CD4-positive, alpha-beta T cell treated with Interleukin-1 beta for 1 hour (primary cell): ENCODE data around the gene TCF12.
"Not testable (repeated sequence)": the region's sequence is repeated elsewhere in the genome, so short reads cannot be mapped to it uniquely, and the experiment has no call there.

Experiments
- DNase-seq, 2 donors: peaks; one replicate each; pipeline ENCODE4 v3.0.0-alpha.2; 2020 to 2022

TCF12 gene

GRCh38 chr15:56980473-56980872 is 62.0 kb downstream of the TCF12 start:
- no peak for DNase-seq

- no peak for DNase-seq
These were observed 62.7 kb downstream of the TCF12 start for GRCh38 chr15:56981160-56981559.

GRCh38 chr15:56982987-56983386 is 64.5 kb downstream of the TCF12 start:
- no peak for DNase-seq

- no peak for DNase-seq
These were observed 66.4 kb downstream of the TCF12 start for GRCh38 chr15:56984681-56985481.

- DNase-seq: no peak
These were observed 67.4 kb downstream of the TCF12 start for GRCh38 chr15:56985856-56986255.

GRCh38 chr15:56987286-56987685 is 68.8 kb downstream of the TCF12 start:
- no peak for DNase-seq

- DNase-seq: no peak
These were observed 69.8 kb downstream of the TCF12 start for GRCh38 chr15:56988219-56988618.

- no peak for DNase-seq
These were observed 71.0 kb downstream of the TCF12 start for GRCh38 chr15:56989411-56989924.

- DNase-seq: no peak
These were observed 72.6 kb downstream of the TCF12 start for GRCh38 chr15:56991017-56991416.

- DNase-seq: no peak
These were observed 74.3 kb downstream of the TCF12 start for GRCh38 chr15:56992725-56993124.

- no peak for DNase-seq
These were observed 75.8 kb downstream of the TCF12 start for GRCh38 chr15:56994280-56994679.

GRCh38 chr15:56996093-56996492 is 77.6 kb downstream of the TCF12 start:
- no peak for DNase-seq

GRCh38 chr15:56996746-56997470 is 78.5 kb downstream of the TCF12 start:
- no peak for DNase-seq

GRCh38 chr15:57003418-57003817 is 85.0 kb downstream of the TCF12 start:
- no peak for DNase-seq

GRCh38 chr15:57005244-57005643 is 86.8 kb downstream of the TCF12 start:
- no peak for DNase-seq

GRCh38 chr15:57007797-57008196 is 89.4 kb downstream of the TCF12 start:
- not testable (repeated sequence) for DNase-seq

- no peak for DNase-seq
These were observed 92.3 kb downstream of the TCF12 start for GRCh38 chr15:57010724-57011123.

GRCh38 chr15:57012556-57012955 is 94.1 kb downstream of the TCF12 start:
- no peak for DNase-seq

- not testable (repeated sequence) for DNase-seq
These were observed 96.5 kb downstream of the TCF12 start for GRCh38 chr15:57014896-57015295.

GRCh38 chr15:57015360-57015759 is 96.9 kb downstream of the TCF12 start:
- no peak for DNase-seq

- no peak for DNase-seq
These were observed 97.5 kb downstream of the TCF12 start for GRCh38 chr15:57015897-57016296.

- no peak for DNase-seq
These were observed 98.6 kb downstream of the TCF12 start for GRCh38 chr15:57017024-57017423.

GRCh38 chr15:57018151-57018550 is 99.7 kb downstream of the TCF12 start:
- no peak for DNase-seq

- no peak for DNase-seq
These were observed 101.2 kb downstream of the TCF12 start for GRCh38 chr15:57019496-57020160.
